HG02943 (cell line): Measurements from ENCODE around the gene RASGEF1B.

Experiments
- ATAC-seq: cut with Tn5 transposase; IDR thresholded peaks from one replicate; pipeline ENCODE4 v1.9.1; 2021; ENCODE audit warnings: mild to moderate bottlenecking, low read depth, moderate library complexity; ENCODE audit not compliant: unreplicated experiment

Gene RASGEF1B

DNA sequence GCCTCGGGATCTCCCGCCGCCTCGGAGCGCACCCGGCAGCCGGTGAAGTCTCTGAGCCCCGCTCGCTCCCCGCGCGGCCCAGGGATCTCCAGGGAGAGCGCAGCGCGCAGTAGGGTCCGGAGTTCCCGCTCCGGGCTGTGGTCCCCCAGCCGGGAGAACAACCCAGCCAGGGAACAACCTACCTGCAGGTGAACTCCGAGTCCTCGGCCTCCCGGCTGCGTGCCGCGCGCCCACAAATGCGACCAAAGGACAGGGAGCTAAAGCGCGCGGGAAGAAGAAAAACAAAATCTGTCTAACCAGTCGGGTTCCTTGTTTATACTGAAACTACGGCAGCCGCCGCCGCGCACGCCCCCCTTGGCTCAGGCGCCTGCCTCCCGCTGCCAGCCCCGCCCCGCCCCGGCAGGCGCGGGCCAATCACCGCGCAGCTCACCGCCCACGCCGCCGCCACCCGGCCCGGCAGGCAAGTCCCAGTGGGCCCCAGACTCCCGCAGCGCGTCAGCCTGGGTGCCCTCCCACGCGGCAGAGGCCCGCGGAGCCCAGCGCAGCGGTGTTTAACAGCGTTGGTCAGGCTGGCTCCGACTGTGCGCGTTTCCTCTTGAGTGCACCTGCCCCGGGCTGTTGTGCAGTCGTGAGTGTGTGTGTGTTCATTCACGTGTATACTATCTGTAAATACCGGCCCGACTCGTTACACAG lies at the start of gene RASGEF1B:
TSS of gene RASGEF1B (minus strand) at position 320 of the 693 bp plus-strand sequence. CDS start 12,399 bp downstream, outside the sequence.
- ATAC-seq, result peak; percentile 89

GRCh38 chr4:81519856-81520255 lies 48.1 kb upstream of the RASGEF1B start:
- no peak for ATAC-seq

DNA sequence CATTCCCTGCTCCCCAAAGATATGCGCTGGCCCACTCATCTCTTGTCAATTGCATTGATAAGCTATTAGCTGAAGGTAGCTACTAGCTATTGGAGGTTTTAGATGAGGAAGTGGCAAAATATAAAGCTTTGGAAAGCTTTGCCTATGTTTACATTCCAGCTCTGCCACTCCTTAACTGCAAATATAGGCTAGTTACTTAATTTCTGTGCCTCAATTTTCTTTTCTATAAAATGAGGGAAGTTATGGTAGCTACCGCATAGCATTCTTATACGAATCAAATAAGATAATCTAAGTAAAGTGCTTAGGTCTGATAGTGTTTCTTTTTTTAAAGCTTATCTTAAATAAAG lies 47.7 kb upstream of the RASGEF1B start:
- ATAC-seq, result no peak

DNA sequence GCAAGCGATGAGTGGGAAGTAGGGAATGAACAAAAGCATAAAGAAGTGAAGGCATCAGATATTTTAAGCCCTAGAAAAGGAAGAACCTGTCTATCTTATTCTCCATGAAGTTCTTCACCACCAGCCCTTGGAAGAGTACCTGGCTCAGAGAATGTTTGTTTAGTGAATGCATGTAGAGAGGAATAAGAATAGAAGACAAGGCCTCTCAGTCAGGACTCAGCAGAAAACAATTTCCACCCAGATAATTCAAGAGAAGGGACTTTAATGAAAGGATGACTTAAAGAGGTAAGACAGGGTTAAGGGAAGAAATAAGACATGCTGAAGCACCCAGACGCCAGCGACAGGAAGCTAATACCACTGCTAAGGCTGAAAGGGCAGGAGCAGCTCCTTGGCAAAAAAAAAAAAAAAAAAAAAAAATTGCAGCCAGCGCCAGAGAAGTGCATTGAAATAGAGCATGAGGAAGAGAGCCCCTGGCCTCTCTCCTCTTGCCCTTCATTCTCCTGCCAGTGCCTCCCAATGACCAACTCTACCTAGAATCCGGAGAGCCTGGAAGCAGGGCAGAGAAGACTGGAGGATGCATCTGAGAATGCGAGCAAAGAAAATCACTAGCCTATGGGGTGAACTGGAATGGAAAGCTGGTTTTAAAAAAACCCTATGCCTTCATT lies 47.2 kb upstream of the RASGEF1B start:
- ATAC-seq, result no peak

- no peak for ATAC-seq
Observed at GRCh38 chr4:81516241-81516640, 44.5 kb upstream of the RASGEF1B start.

DNA sequence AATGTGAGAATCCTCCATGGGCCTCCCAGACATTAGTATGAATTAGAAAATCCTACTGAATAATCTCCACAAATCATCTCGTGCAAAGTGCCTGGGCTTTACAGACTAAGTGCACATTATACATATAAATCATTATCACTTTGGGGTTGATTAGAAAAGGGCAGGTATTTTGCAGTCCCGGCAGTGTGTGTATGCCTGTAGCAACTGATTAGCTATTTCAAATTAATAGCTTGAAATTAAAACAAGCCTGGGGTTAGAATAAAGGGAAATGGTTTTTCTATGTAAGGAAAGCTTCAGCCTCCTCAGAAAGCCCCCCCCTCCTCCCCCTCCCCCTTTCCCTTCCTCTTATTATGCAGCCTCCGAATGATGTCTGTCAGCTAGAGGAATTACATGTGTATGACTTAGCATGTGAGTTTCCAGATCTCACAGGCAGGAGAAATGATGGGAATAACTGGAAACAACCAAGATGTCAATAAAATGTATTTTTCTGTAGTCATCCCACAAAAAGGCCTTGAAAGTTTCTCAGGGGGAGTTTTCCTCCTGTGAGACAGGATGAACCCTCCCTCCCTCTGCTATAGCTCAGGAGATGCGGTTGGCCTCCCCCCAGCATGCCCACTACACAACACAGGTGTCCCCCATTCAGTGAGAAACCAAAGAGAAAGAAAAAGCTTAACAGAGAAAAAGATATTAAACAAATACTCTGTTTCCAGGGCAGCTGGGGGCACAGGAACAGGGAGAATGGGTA lies 41.2 kb upstream of the RASGEF1B start:
- no peak for ATAC-seq

GRCh38 chr4:81512001-81512756 lies 40.5 kb upstream of the RASGEF1B start:
- no peak for ATAC-seq

- no peak for ATAC-seq
Observed at GRCh38 chr4:81510643-81511178, 39.0 kb upstream of the RASGEF1B start.

DNA sequence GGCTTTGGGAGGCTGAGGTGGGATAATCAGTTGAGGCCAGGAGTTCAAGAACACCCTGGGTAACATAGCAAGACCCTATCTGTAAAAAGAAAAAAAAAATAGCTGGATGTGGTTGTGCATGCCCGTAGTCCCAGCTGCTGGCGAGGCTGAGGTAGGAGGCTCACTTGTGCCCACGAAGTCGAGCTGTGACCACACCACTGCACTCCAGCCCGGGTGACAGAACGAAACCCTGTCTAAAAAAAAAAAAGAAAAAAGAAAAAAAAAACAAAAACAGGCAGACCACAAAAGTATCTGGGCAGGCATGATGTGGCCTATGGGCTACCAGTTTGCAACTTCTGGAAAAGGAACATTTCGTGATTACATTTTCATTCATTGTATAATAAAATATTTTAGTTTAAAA lies 38.1 kb upstream of the RASGEF1B start:
- no peak for ATAC-seq

DNA sequence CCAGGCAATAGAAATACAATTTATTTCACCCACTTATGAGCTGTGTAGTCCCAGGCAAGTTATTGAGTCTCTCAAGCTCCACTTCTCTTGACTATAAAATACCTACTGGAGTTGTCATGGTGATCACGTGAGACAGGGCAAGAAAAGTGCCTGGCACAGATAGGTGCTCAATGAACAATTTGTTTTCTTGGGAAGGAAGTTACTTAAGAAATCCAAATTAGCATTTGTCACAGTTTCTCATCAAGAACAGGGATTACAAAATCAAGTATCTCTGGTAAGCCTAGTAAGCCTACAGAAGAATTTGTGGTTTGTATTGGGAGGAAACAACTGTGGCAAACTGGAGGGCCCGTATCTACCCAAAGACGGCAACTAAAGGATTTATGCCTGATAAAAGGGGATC lies 37.5 kb upstream of the RASGEF1B start:
- no peak for ATAC-seq

- no peak for ATAC-seq
Observed at GRCh38 chr4:81508411-81509185, 36.9 kb upstream of the RASGEF1B start.

DNA sequence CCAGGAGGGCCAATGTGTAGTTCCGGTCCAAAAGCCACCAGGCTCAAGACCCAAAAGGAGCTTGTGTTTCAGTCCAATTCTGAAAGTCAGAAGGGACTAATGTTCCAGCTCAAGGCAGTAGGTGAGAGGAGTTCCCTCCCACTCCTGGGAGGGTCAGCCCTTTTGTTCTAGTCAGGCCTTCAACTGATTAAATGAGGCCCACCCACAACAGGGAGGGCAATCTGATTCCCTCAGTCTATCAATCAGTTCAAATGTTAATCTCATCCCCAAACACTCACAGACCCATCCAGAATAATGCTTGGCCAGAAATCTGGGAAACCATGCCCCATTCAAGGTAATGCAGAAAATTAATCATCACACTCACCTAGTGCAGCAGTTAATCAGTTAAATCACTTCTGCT lies 35.8 kb upstream of the RASGEF1B start:
- ATAC-seq, result no peak

DNA sequence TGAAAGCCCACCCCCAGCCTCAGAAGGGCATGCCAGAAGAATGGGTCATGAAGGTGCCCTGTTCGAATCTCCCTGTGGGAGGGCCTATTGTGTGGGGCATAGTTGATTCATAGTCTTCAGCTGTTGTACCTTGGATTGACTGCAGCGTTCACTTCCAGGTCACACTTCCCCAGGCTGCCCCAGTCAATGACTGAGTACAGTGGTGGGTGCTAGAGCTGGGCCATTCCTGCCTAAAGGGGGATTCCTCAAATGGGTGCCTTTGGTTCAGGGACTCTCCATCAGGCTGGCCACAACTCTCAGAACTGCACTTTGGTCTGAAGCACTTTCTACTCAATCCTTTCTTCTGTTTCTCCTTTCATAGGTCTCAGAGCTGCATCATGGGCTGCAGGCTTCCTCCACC lies 35.0 kb upstream of the RASGEF1B start:
- peak; percentile 36 for ATAC-seq

- no peak for ATAC-seq
Observed at GRCh38 chr4:81505726-81506125, 34.0 kb upstream of the RASGEF1B start.

- peak; percentile 51 for ATAC-seq
Observed at GRCh38 chr4:81505004-81505598, 33.4 kb upstream of the RASGEF1B start.

- ATAC-seq, result no peak
Observed at GRCh38 chr4:81504112-81505003, 32.7 kb upstream of the RASGEF1B start.

GRCh38 chr4:81503586-81503985 lies 31.9 kb upstream of the RASGEF1B start:
- no peak for ATAC-seq

DNA sequence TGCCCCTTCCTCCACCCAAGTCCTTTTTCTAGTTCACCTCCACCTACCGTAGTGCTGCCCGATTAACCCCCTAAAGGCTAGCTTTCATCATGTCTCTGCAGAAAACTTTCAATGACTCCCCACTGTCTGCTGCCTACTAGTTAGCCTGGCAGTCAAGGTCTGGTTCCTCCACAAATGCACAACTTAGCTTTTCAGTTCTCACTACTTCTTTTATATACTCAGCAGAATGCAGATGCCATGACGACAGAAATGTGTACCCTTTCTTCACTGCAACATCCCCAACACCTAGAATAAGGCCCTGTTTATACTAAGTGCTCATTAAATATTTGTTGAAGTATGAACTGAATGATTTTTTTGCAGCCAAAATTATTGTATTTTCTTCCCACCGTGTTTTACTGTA lies 30.9 kb upstream of the RASGEF1B start:
- no peak for ATAC-seq

GRCh38 chr4:81499840-81500239 lies 28.1 kb upstream of the RASGEF1B start:
- no peak for ATAC-seq
